NCI-H446 treated with DMSO at 0.1 percent for 48 hours (cell line): ENCODE results near the gene RER1.

ENCODE experiments used
- DNase-seq: peaks from one replicate; lab custom pipeline; 2025; lab: John Stamatoyannopoulos, UW

Gene RER1

DNA sequence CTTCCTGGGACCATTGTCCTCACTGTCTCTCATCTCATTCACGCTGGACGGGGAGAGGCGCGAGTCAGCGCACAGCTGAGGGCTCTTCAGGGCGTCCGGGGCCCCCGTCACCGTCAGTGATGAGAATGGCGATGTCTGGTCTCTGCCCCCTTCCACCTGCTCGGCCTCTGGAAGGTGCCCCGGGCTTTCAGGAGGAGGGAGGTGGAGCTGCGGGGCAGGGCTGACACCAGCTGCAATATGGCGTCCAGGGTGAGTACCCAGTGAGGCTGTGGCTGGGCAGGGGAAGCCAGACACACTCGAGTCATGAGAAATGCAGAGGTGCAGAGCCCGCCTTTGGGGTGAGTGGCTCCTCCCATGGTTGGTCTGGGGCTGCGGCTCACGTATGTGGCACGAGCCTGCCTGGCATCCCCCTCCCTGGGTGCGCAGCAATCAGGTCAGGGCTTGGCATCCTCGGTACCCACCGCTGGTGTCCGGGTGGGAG, 15.3 kb upstream of the RER1 start:
- no peak for DNase-seq

GRCh38 chr1:2376931-2377672, 14.5 kb upstream of the RER1 start:
- DNase-seq = no peak

DNA sequence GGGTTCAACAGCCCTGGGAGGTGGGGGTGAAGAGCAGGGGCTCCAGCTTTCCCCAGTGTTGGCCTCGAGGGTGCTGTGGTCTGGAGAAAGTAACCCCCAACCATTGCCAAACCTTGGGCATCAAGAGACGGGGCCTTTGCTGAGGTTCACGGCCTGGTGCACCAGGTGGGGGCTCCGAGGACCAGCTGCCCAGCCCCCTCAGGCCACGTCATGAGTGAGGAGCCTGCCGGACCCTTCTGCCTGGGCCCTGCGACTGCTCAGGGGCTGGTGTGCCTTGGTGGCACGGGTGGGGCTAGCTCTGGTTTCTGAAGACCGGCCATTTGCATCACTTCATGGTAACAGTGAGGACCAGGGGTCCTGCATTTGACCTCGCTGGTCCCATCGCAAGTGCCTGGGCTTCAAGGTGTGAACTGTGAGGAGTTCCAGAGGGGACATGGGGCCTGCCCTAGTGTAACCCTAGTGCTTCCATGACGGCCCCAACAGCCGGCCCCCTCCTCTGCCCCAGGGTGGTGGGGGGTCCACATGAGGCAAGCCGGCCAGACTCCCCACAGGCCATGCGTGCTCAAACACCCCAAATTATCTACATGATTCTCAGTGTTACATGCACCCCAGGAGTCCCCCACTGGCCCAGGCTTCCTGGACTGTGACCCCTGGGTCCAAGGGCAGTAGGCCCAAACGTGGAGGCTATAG, 13.7 kb upstream of the RER1 start:
- DNase-seq = no peak

GRCh38 chr1:2378441-2378851, 13.2 kb upstream of the RER1 start:
- no peak for DNase-seq

DNA sequence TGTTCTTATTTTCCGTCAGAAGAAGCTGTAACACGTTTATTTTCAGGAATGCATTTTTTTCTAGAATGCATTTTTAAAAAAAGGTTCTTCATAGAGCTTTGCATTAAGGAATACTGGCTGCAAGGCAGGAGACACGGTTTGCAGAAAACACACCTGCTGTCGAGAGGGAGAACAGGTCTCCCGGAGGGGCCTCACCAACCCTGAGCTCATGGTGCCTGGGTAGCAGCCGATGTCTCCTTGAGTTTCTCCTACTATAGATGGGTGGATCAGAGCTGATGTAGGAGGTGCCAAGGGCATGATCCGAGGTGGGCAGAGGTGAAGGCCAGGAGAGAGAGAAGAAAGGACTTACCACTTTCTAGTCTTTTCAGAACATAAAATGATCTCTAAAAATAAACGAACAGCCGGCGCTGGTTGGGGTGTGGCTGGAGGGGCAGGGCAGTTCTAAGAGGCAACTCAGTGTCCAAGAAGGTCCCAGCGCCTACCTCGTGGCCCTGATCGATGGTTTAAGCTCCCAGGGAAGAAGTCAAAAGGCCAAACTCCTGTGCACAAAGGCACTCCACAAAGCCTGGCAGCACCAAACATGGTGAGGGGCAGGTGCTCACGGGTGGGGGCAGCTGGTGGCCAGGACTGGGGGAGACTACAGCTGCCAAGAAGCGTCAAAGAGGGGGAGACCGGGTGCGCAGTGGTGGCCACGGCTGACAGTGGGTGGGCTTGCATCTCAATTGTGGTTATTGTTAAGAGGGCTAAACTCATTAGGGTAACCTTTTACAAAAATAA, 12.5 kb upstream of the RER1 start:
- DNase-seq = no peak

DNA sequence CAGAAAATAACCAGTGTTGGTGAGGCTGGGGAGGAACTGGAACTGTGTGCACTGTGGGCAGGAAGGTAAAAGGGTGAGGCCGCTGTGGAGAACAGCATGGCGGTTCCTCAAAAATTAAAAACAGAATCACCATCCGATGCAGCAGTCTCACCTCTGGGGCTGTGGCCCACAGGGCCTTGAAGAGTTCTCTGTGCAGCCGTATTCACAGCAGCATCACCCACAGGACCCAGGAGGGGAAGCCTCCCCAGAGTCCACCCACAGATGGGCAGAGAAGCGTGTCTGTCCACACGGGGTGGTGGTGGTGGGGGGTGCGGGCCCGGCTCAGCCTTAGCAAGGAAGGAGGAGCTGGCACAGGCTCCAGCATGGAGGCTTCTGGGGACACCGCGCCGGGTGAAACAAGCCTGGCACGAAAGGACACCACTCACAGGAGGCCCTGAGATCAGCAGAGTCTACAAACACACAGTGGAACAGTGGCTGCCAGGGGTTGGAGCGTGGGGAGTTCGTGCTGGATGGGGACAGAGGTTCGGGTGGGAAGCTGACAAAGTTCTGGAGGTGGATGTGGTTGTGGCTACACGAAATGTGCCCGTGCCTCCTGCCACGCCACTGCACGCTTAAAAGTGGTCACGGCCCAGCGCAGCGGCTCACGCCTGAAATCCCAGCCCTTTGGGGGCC, 11.8 kb upstream of the RER1 start:
- DNase-seq = no peak

- no peak for DNase-seq
Measured at GRCh38 chr1:2380816-2381591, 10.6 kb upstream of the RER1 start.

DNA sequence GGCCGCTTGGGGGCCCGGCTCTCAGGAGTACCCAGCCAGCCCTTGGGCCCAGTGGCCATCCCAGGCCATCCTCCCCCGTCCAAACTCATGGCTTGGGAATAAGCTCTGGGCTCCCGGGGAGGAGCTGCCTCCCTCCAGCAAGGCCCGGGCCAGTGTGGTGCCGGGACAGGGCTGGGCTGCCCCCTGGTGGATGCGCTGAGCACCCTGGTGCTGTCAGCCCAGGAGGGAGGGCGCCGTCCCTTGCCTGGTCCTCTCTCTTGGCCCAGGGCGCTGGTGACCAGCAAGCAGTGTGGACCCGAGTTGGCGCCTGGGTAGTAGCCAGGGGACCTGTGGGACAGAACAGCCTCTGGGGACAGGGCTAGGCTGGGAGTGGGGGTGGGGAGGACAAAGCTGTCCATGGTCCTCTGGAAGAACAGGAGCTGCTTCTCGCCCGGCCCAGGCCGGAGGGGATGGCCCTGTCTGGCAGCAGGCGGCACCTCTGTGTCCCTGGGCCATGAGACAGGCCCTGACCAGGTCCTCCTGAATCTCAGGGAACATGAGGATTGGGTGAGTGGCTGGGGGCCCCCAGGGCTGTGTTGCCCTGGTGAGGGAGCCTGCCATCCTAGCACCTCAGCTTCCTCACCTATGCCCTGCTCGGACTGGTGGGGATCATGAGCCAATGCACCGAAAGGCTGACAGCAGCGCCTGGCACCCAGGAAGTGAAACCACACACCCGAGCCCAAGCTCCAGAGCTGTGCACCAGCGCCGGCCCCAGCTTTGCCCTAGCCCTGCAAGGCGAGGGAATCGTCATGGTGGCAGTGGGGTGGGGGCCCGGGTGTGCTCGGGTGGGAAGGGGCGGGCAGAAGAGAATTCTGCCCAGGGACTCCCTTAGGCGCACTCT, 9.7 kb upstream of the RER1 start:
- DNase-seq = no peak

DNA sequence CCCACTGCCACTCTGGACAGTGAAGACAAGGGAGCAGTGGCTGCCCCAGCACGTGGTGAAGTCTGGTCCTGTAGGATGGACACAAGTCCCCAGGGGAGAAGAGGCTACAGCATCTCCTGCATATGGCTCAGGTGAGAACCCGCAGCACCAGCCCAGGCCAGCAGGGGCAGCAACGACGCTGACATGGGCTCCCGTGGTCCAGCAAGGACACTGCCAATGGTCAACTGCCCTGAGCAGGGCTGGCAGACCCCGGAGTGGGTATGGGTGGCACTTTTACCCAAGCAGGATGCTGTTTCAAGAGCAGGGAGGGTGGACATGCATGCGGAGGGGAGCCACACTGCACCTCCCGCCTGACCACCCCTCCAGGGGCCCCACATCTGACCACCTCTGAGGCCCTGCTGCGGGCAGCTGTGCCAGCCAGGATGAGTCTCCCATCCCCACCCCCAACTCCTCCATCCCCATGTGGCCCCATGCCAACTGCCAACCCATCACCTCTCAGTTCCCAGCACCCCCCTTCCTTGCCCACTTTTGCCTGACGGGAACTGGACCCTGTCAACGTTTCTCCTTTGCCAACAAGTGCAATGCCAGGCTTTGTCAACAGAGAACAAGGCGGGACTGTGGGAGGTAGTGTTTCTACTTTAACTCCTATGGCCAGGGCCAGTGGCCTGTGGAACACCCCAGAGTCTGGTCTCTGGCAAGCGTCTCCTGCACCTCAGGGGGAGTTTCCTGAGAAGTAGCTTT, 8.8 kb upstream of the RER1 start:
- no peak for DNase-seq

GRCh38 chr1:2383576-2383975, 8.1 kb upstream of the RER1 start:
- no peak for DNase-seq

GRCh38 chr1:2384130-2384860, 7.3 kb upstream of the RER1 start:
- no peak for DNase-seq

- no peak for DNase-seq
Measured at GRCh38 chr1:2384941-2385481, 6.6 kb upstream of the RER1 start.

GRCh38 chr1:2385606-2386280, 5.9 kb upstream of the RER1 start:
- no peak for DNase-seq

DNA sequence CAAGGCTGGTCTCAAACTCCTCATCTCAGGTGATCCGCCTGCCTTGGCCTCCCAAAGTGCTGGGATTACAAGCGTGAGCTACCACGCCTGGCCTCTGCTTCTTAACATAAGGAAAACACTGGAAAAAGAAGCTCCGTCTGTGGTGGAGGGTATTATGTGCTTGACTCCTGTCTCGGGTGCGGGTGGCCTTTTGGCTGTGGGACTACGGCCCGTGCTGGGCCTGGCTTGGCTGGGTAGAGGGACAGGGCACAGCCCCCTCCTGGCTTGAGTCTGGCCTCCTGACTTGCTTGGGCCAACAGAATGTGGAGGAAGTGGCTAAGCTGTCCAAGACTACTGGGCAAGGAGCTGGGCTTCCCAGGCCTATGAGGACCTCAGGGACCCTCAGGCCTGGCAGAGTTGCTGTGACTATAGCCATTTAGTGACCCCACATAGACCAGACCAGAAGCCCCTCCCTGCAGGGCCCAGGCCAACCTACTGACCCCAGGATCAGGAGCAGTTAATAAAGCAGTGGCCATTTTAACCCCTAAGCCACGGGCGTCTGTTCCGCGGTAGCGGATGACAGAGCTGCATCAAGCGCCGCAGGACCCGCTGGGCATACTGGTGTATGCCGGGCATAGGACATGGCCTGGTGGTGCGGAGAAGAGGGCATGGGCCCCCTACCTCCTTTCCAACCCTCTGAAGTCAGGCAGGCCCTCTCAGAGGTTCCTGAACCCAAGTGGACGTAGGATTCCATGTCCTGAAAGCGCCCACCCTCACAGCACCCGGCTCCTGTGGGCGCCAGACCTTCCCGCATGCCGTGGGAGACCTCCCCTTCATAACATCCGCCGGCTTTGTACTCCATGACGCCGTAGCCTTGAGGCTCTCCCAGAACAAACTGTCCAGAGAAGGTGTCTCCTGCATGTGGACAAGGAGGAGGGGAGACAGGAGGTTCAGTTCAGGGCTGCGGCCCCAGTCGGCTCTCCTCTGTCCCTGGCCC, 4.7 kb upstream of the RER1 start:
- DNase-seq = no peak

DNA sequence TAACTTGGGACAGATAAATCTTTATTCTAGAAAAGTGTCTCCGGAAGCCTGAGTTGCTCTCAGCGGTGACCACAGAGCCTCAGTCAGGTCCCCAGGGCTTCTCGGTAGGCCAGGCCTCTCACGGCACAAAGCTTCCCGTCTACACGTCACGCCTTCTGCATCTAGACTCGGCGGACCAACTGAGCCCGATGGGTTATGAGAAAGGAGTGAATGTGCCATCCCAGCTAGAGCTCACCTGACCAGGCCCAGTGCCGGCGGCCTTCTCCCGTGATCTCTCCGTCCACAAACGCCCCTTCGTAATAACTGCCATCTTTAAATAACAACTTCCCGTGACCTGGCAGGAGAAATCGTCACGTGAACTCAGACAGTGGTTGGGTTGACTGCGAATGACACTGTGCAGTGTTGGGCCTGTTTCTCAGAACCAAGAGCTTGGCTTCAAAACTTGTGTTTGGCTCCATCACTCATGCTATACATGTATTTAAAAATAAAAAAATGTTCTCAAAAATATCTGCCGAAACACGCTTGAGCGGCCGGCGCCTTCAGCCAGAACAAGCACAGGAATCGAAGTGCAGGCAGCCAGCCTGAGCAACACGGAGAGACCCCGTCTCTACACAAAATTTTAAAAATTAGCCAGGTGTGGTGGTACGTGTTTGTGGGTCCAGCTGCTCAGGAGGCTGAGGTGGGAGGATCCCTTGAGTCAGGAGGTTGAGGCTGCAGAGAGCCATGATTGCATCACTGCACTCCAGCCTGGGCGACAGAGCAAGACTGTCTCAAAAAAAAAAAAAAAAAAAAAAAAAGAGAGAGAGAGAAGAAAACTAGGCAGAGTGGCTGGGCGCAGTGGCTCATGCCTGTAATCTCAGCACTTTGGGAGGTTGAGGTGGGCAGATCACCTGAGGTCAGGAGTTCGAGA, 3.4 kb upstream of the RER1 start:
- no peak for DNase-seq

DNA sequence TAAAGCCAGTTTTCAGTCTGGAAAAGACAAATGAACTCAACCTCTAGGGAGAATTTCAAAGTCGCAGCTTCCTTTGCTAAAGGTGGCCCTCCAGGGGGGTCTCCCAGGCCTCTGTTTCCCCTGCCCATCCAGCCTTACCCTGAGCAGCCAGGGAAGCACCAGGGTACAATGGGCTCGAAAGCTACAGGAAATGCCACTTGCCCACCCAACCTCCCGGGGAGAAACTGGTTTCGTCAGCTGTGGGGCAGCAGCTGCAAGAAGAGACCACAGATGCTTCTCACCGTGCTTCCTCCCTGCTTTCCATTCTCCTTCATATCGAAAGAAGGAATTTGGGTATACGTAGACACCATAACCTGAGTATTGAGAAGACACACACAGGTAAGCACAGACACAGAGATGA, 2.0 kb upstream of the RER1 start:
- no peak for DNase-seq
